ENCODE measurements around the gene OAS3. TPM values are rescaled to one million over a fixed set of nuclear protein-coding genes. Genes with fewer than 3 reads are reported as not detected.

OAS3 gene
- total RNA-seq, 1 donor from 2014 or later, result 47.4 TPM

- Histone ChIP-seq H3K4me3 (peak overlapping the region; percentile 63), H3K27ac (peak overlapping the region; percentile 88), H3K36me3 (no peaks in the 10 kb centered on the region), H3K4me1 (peaks cover 8% of the 10 kb centered on the region), H3K9me3 (no peaks in the 10 kb centered on the region), H3K27me3 (no peaks in the 10 kb centered on the region)
- ATAC-seq (peak; percentile 65), DNase-seq (no peak)
- no peak for TF ChIP-seq CTCF (IDR thresholded peaks at IDR 0.05)
- intact Hi-C loops (cut with DNase I), result no loop called here
Measured at GRCh38 chr12:112979041-112979680, 40.9 kb downstream of the OAS3 start.

GRCh38 chr12:112980491-112981158 lies 42.4 kb downstream of the OAS3 start:
- Histone ChIP-seq H3K4me1 (peaks cover 8% of the 10 kb centered on the region), H3K36me3 (no peaks in the 10 kb centered on the region), H3K27me3 (no peaks in the 10 kb centered on the region), H3K27ac (peak overlapping the region; percentile 44), H3K4me3 (peak overlapping the region; percentile 63), H3K9me3 (no peaks in the 10 kb centered on the region)
- no peak for DNase-seq
- no peak for TF ChIP-seq CTCF (IDR thresholded peaks at IDR 0.05)
- intact Hi-C loops (cut with DNase I), result no loop called here
- ATAC-seq, result no peak

GRCh38 chr12:112985642-112986290 lies 47.5 kb downstream of the OAS3 start:
- ATAC-seq, result no peak
- TF ChIP-seq CTCF (IDR thresholded peaks at IDR 0.05), result no peak
- intact Hi-C loops (cut with DNase I), result no loop called here
- peaks cover 32% of the 10 kb centered on the region for H3K36me3 ChIP-seq
- H3K27me3 ChIP-seq, result no peaks in the 10 kb centered on the region
- no peak for DNase-seq
- H3K27ac ChIP-seq, result no peak overlapping the region
- H3K4me3 ChIP-seq, result no peak overlapping the region
- H3K4me1 ChIP-seq, result no peaks in the 10 kb centered on the region
- no peaks in the 10 kb centered on the region for H3K9me3 ChIP-seq

- H3K36me3 ChIP-seq, result peaks cover 36% of the 10 kb centered on the region
- H3K4me3 ChIP-seq, result no peak overlapping the region
- DNase-seq (no peak), ATAC-seq (peak; percentile 28)
- no peak overlapping the region for H3K27ac ChIP-seq
- H3K4me1 ChIP-seq, result no peaks in the 10 kb centered on the region
- no peaks in the 10 kb centered on the region for H3K27me3 ChIP-seq
- no peak for TF ChIP-seq CTCF (IDR thresholded peaks at IDR 0.05)
- no peaks in the 10 kb centered on the region for H3K9me3 ChIP-seq
- intact Hi-C loops (cut with DNase I), result no loop called here
Measured at GRCh38 chr12:112986291-112986800, 48.1 kb downstream of the OAS3 start.

GRCh38 chr12:112987561-112987960 lies 49.3 kb downstream of the OAS3 start:
- H3K4me3 ChIP-seq, result no peak overlapping the region
- peaks cover 38% of the 10 kb centered on the region for H3K36me3 ChIP-seq
- DNase-seq (no peak), ATAC-seq (no peak)
- H3K27ac ChIP-seq, result no peak overlapping the region
- no peaks in the 10 kb centered on the region for H3K4me1 ChIP-seq
- H3K9me3 ChIP-seq, result no peaks in the 10 kb centered on the region
- intact Hi-C loops (cut with DNase I), result no loop called here
- no peaks in the 10 kb centered on the region for H3K27me3 ChIP-seq
- TF ChIP-seq CTCF (IDR thresholded peaks at IDR 0.05), result no peak

All from upper lobe of right lung (tissue), 1 donor.